ENCODE results near the gene NISCH.

NISCH gene

DNA sequence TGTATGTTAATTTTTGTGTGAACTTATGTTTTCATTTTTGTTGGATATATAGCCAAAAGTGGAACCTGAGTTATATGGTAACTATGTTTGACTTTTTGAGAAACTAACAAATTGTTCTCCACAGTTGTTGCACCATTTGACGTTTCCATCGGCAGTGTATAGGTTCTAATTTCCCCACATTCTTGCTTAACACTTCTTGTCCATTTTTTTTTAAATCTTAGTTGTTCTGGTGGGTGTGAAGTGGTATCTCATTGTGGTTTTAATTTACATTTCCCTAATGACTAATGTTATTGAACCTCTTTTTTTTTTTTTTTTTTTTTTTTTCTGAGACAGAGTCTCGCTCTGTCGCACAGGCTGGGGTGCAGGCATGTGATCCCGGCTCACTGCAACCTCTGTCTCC lies 8.0 kb downstream of the NISCH start:
- Histone ChIP-seq H2AFZ (ENCODE audit: low read length) (no peak overlapping the region), H3K9ac (ENCODE audit: low read depth, low read length, poor library complexity, severe bottlenecking) (no peak overlapping the region), H3F3A (ENCODE audit: low read depth) (no peaks in the 10 kb centered on the region), H3K27me3 (ENCODE audit: insufficient read depth, low read length, poor library complexity, severe bottlenecking) (no peaks in the 10 kb centered on the region), H3K4me1 (ENCODE audit: insufficient read depth, low read length, poor library complexity, severe bottlenecking) (peaks cover 16% of the 10 kb centered on the region), H3K36me3 (ENCODE audit: insufficient read depth, low read length) (peaks cover 58% of the 10 kb centered on the region; the same call in 1 of the 2 replicates), H3K4me3 (ENCODE audit: low read length, poor library complexity, severe bottlenecking) (no peak overlapping the region), H4K20me1 (ENCODE audit: insufficient read depth, low read length, poor library complexity, severe bottlenecking) (peaks cover 17% of the 10 kb centered on the region), H3K9me2 (replicated peaks; ENCODE audit: low read depth, low read length) (no peaks in the 10 kb centered on the region), H3K4me2 (ENCODE audit: low read depth, low read length, poor library complexity, severe bottlenecking) (peak overlapping the region; percentile 50), H3K79me2 (ENCODE audit: insufficient read depth, low read length) (peaks cover 82% of the 10 kb centered on the region), H3K9me3 (ENCODE audit: insufficient read depth, low read depth, low read length) (no peaks in the 10 kb centered on the region)
- TF ChIP-seq EZH2phosphoT487 (IDR thresholded peaks at IDR 0.05; ENCODE audit: borderline replicate concordance): no peak
- TF ChIP-seq, protein P1, sequence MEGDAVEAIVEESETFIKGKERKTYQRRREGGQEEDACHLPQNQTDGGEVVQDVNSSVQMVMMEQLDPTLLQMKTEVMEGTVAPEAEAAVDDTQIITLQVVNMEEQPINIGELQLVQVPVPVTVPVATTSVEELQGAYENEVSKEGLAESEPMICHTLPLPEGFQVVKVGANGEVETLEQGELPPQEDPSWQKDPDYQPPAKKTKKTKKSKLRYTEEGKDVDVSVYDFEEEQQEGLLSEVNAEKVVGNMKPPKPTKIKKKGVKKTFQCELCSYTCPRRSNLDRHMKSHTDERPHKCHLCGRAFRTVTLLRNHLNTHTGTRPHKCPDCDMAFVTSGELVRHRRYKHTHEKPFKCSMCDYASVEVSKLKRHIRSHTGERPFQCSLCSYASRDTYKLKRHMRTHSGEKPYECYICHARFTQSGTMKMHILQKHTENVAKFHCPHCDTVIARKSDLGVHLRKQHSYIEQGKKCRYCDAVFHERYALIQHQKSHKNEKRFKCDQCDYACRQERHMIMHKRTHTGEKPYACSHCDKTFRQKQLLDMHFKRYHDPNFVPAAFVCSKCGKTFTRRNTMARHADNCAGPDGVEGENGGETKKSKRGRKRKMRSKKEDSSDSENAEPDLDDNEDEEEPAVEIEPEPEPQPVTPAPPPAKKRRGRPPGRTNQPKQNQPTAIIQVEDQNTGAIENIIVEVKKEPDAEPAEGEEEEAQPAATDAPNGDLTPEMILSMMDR (conservative IDR thresholded peaks at IDR 0.05; ENCODE audit: low read length): no peak

GRCh38 chr3:52468336-52468735 lies 12.9 kb downstream of the NISCH start:
- H3K36me3 ChIP-seq (ENCODE audit: insufficient read depth, low read length): peaks cover 59% of the 10 kb centered on the region; the same call in 1 of the 2 replicates
- H3F3A ChIP-seq (ENCODE audit: low read depth): no peaks in the 10 kb centered on the region
- H4K20me1 ChIP-seq (ENCODE audit: insufficient read depth, low read length, poor library complexity, severe bottlenecking): peaks cover 8% of the 10 kb centered on the region
- no peaks in the 10 kb centered on the region for H3K27me3 ChIP-seq (ENCODE audit: insufficient read depth, low read length, poor library complexity, severe bottlenecking)
- H2AFZ ChIP-seq (ENCODE audit: low read length): no peak overlapping the region
- H3K9me3 ChIP-seq (ENCODE audit: insufficient read depth, low read depth, low read length): no peaks in the 10 kb centered on the region
- H3K4me3 ChIP-seq (ENCODE audit: low read length, poor library complexity, severe bottlenecking): no peak overlapping the region
- TF ChIP-seq EZH2phosphoT487 (IDR thresholded peaks at IDR 0.05; ENCODE audit: borderline replicate concordance): no peak
- TF ChIP-seq, protein P1 (conservative IDR thresholded peaks at IDR 0.05; ENCODE audit: low read length): no peak
- H3K4me1 ChIP-seq (ENCODE audit: insufficient read depth, low read length, poor library complexity, severe bottlenecking): no peaks in the 10 kb centered on the region
- no peak overlapping the region for H3K9ac ChIP-seq (ENCODE audit: low read depth, low read length, poor library complexity, severe bottlenecking)
- no peaks in the 10 kb centered on the region for H3K9me2 ChIP-seq (replicated peaks; ENCODE audit: low read depth, low read length)
- H3K79me2 ChIP-seq (ENCODE audit: insufficient read depth, low read length): peaks cover 45% of the 10 kb centered on the region
- no peak overlapping the region for H3K4me2 ChIP-seq (ENCODE audit: low read depth, low read length, poor library complexity, severe bottlenecking)

DNA sequence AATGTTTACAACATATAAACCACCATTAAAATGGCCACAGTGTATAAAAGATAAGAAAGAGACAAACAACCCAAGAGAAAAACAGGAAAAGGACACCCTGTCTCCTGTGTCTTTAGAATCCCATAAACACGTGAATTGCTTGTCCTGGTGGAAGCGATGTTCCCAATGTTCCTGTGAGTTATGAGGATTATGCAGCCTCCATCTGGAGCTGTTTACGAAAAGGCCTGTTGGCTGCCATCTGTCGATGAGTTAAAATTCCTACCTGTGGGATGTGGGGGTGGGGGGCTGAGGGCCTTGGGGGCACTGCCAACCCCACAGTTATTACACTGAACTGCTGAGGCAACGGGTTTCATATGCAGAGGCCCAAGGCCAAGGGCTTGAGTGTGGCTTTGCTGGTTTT lies 13.6 kb downstream of the NISCH start:
- no peaks in the 10 kb centered on the region for H3K9me2 ChIP-seq (replicated peaks; ENCODE audit: low read depth, low read length)
- TF ChIP-seq EZH2phosphoT487 (IDR thresholded peaks at IDR 0.05; ENCODE audit: borderline replicate concordance): no peak
- TF ChIP-seq, protein P1 (conservative IDR thresholded peaks at IDR 0.05; ENCODE audit: low read length): no peak
- no peak overlapping the region for H3K9ac ChIP-seq (ENCODE audit: low read depth, low read length, poor library complexity, severe bottlenecking)
- no peak overlapping the region for H3K4me2 ChIP-seq (ENCODE audit: low read depth, low read length, poor library complexity, severe bottlenecking)
- peaks cover 8% of the 10 kb centered on the region for H4K20me1 ChIP-seq (ENCODE audit: insufficient read depth, low read length, poor library complexity, severe bottlenecking)
- H3K4me3 ChIP-seq (ENCODE audit: low read length, poor library complexity, severe bottlenecking): no peak overlapping the region
- no peaks in the 10 kb centered on the region for H3K4me1 ChIP-seq (ENCODE audit: insufficient read depth, low read length, poor library complexity, severe bottlenecking)
- no peaks in the 10 kb centered on the region for H3F3A ChIP-seq (ENCODE audit: low read depth)
- H3K36me3 ChIP-seq (ENCODE audit: insufficient read depth, low read length): peaks cover 65% of the 10 kb centered on the region; the same call in 1 of the 2 replicates
- H3K27me3 ChIP-seq (ENCODE audit: insufficient read depth, low read length, poor library complexity, severe bottlenecking): no peaks in the 10 kb centered on the region
- H3K9me3 ChIP-seq (ENCODE audit: insufficient read depth, low read depth, low read length): no peaks in the 10 kb centered on the region
- peaks cover 38% of the 10 kb centered on the region for H3K79me2 ChIP-seq (ENCODE audit: insufficient read depth, low read length)
- no peak overlapping the region for H2AFZ ChIP-seq (ENCODE audit: low read length)
